PC-3 (cell line): ENCODE data around the gene AGTRAP. TPM values are rescaled to one million over a fixed set of nuclear protein-coding genes. Genes with fewer than 3 reads are reported as not detected.

ENCODE experiments used
- ATAC-seq: fragments of 200-7000 bp; cut with Tn5 transposase; 2 replicates; pipeline ENCODE4 v1.9.1; 2020; ENCODE audit warnings: mild to moderate bottlenecking, moderate library complexity
- BruUV-seq: library from RNA; stranded (reverse); fragments of 400-500 nt; replicated peaks from 2 replicates; lab custom pipeline; 2021; lab: Mats Ljungman, UMichigan
- CTCF ChIA-PET: fragments of 300-600 bp; sonication (Branson Sonifier 250); formaldehyde crosslinking; loops from one replicate; lab custom pipeline; 2022; ENCODE audit warnings: antibody characterized with exemption; lab: Charles Lee
- POLR2A ChIA-PET: fragments of 300-600 bp; sonication (Branson Sonifier 250); formaldehyde crosslinking; loops from one replicate; lab custom pipeline; 2022; ENCODE audit warnings: antibody characterized with exemption; ENCODE audit not compliant: unreplicated experiment; lab: Charles Lee
- DNase-seq: peaks from one replicate; pipeline ENCODE4 v3.0.0-alpha.2; 2015
- H2AFZ ChIP-seq: fragments of 300-600 bp; sonication (generic); 2 replicates; pipeline ENCODE4 v1.6.0; 2016; ENCODE audit warnings: antibody characterized with exemption, low read length
- H3F3A ChIP-seq: fragments of 300-600 bp; sonication (generic); one replicate; pipeline ENCODE4 v1.6.0; 2017; ENCODE audit warnings: antibody characterized with exemption, low read length, control low read depth, mild to moderate bottlenecking; ENCODE audit not compliant: unreplicated experiment
- H3K27ac ChIP-seq: fragments of 300-600 bp; sonication (generic); 2 replicates; pipeline ENCODE4 v1.5.1; 2016; ENCODE audit warnings: mild to moderate bottlenecking, low read length
- H3K27me3 ChIP-seq: fragments of 300-600 bp; sonication (generic); 2 replicates; pipeline ENCODE4 v1.6.1; 2016; ENCODE audit warnings: low read length, mixed read lengths
- H3K36me3 ChIP-seq: fragments of 300-600 bp; sonication (generic); 2 replicates; pipeline ENCODE4 v1.6.1; 2016; ENCODE audit warnings: low read depth, mixed run types, low read length, mixed read lengths
- H3K4me1 ChIP-seq: fragments of 300-600 bp; sonication (generic); 2 replicates; pipeline ENCODE4 v1.5.1; 2016; ENCODE audit warnings: low read length; ENCODE audit not compliant: insufficient read depth
- H3K4me2 ChIP-seq: fragments of 300-600 bp; sonication (generic); 2 replicates; pipeline ENCODE4 v1.6.0; 2016; ENCODE audit warnings: low read length
- H3K4me3 ChIP-seq: fragments of 300-600 bp; sonication (generic); 2 replicates; pipeline ENCODE4 v1.5.1; 2016; ENCODE audit warnings: mild to moderate bottlenecking, low read length, mixed read lengths
- H3K79me2 ChIP-seq: fragments of 300-600 bp; sonication (generic); 2 replicates; pipeline ENCODE4 v1.6.1; 2017; ENCODE audit warnings: low read length, mixed read lengths
- H3K9ac ChIP-seq: fragments of 300-600 bp; sonication (generic); 2 replicates; pipeline ENCODE4 v1.6.0; 2016; ENCODE audit warnings: mild to moderate bottlenecking, low read length
- H3K9me2 ChIP-seq: fragments of 300-600 bp; sonication (generic); replicated peaks from 2 replicates; pipeline ENCODE4 v1.6.1; 2016; ENCODE audit warnings: mixed run types, low read length, mixed read lengths
- H3K9me3 ChIP-seq: fragments of 300-600 bp; sonication (generic); 2 replicates; pipeline ENCODE4 v1.6.1; 2016; ENCODE audit warnings: low read length, mixed read lengths
- H4K20me1 ChIP-seq: fragments of 300-600 bp; sonication (generic); 2 replicates; pipeline ENCODE4 v1.6.1; 2016; ENCODE audit warnings: low read length, mixed read lengths
- EZH2 ChIP-seq: fragments of 300-600 bp; sonication (generic); IDR thresholded peaks from one replicate; pipeline ENCODE4 v1.6.1; 2017; ENCODE audit warnings: antibody characterized with exemption, mild to moderate bottlenecking, low read length; ENCODE audit not compliant: unreplicated experiment
- EZH2phosphoT487 ChIP-seq: fragments of 300-600 bp; sonication (generic); IDR thresholded peaks from 2 replicates; pipeline ENCODE4 v1.6.1; 2018; ENCODE audit warnings: mild to moderate bottlenecking, antibody characterized with exemption, low read length, borderline replicate concordance
- intact Hi-C: fragments of 100-400 bp; cut with micrococcal nuclease; formaldehyde crosslinking; loops from 2 replicates; pipeline ENCODE4 v1.9.0; 2023
- total RNA-seq: library from RNA; depleted of rRNA; stranded (reverse); fragments of >200 nt; gene quantifications from 2 replicates; pipeline ENCODE4 v1.2.3, GENCODE V29; 2014
- TF ChIP-seq, protein P1 (sequence below): fragments of 300-600 bp; sonication (generic); conservative IDR thresholded peaks from 2 replicates; pipeline ENCODE4 v1.5.1; 2017; ENCODE audit warnings: antibody characterized with exemption, low read depth, mild to moderate bottlenecking, low read length

The AGTRAP gene
- total RNA-seq, 1 experiment from 2014 or later = 73.5 TPM

DNA sequence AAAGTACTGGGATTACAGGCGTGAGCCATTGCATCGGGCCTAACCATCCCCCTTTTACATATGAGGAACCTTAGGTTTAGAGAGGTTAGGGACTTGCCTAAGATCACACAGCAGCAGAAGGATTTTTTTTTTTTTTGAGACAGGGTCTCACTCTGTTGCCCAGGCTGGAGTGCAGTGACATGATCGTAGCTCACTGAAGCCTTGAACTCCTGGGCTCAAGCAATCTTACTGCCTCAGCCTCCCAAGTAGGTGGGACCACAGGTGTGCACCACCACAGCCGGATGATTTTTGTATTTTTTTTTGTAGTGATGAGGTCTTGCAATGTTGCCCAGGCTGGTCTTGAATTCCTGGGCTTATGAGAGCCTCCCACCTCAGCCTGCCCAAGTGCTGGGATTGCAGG lies 23.9 kb downstream of the AGTRAP start:
- Histone ChIP-seq H3F3A (no peaks in the 10 kb centered on the region), H2AFZ (no peak overlapping the region), H3K36me3 (no peaks in the 10 kb centered on the region), H3K79me2 (no peaks in the 10 kb centered on the region), H3K9me3 (no peaks in the 10 kb centered on the region), H3K4me1 (no peaks in the 10 kb centered on the region), H3K9me2 (no peaks in the 10 kb centered on the region), H4K20me1 (no peaks in the 10 kb centered on the region), H3K9ac (no peak overlapping the region), H3K27ac (no peak overlapping the region), H3K27me3 (no peaks in the 10 kb centered on the region), H3K4me3 (no peak overlapping the region), H3K4me2 (no peak overlapping the region)
- ATAC-seq (no peak), DNase-seq (no peak)
- ChIA-PET CTCF (no interaction called here), POLR2A (interaction anchor here (0.7 kb wide), 1 partner anchor 17 kb away, joined by 17 read pairs; no protein-coding TSS in a partner anchor)
- intact Hi-C loops = no loop called here
- TF ChIP-seq EZH2 (no peak), EZH2phosphoT487 (no peak)
- TF ChIP-seq, protein P1, sequence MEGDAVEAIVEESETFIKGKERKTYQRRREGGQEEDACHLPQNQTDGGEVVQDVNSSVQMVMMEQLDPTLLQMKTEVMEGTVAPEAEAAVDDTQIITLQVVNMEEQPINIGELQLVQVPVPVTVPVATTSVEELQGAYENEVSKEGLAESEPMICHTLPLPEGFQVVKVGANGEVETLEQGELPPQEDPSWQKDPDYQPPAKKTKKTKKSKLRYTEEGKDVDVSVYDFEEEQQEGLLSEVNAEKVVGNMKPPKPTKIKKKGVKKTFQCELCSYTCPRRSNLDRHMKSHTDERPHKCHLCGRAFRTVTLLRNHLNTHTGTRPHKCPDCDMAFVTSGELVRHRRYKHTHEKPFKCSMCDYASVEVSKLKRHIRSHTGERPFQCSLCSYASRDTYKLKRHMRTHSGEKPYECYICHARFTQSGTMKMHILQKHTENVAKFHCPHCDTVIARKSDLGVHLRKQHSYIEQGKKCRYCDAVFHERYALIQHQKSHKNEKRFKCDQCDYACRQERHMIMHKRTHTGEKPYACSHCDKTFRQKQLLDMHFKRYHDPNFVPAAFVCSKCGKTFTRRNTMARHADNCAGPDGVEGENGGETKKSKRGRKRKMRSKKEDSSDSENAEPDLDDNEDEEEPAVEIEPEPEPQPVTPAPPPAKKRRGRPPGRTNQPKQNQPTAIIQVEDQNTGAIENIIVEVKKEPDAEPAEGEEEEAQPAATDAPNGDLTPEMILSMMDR = no peak
- BruUV-seq = no TSS peak

DNA sequence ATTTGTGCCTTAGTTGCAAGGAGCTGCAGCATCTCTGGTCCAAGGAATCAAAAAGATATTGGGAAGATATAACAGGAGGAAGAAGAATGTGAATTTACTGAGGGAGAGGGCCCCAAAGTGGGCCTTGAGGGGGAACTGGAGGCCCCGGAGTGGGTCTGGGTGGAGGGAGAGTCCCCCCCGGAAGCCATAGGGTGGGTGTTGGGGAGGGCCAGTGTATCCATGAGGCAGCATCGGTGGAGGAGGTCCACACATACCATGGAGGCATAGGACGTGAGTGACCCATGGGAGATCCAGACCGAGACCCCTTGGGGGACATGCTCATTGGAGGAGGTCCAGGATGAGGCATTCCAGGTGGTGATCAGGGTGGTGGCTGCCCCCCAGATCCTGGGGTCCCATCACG lies 25.3 kb downstream of the AGTRAP start:
- H3K79me2 ChIP-seq = no peaks in the 10 kb centered on the region
- POLR2A ChIA-PET = no interaction called here
- no peaks in the 10 kb centered on the region for H3K27me3 ChIP-seq
- H3F3A ChIP-seq = no peaks in the 10 kb centered on the region
- DNase-seq (no peak), ATAC-seq (no peak)
- BruUV-seq = no TSS peak
- no peak overlapping the region for H3K9ac ChIP-seq
- H3K27ac ChIP-seq = no peak overlapping the region
- H3K9me2 ChIP-seq = no peaks in the 10 kb centered on the region
- no peaks in the 10 kb centered on the region for H3K36me3 ChIP-seq
- H3K4me2 ChIP-seq = no peak overlapping the region
- H2AFZ ChIP-seq = no peak overlapping the region
- H3K4me1 ChIP-seq = no peaks in the 10 kb centered on the region
- CTCF ChIA-PET = interaction anchor here (0.5 kb wide), 1 partner anchor 475 kb away, joined by 4 read pairs; no protein-coding TSS in a partner anchor
- no peak for TF ChIP-seq EZH2phosphoT487
- TF ChIP-seq, protein P1 = no peak
- TF ChIP-seq EZH2 = no peak
- no peaks in the 10 kb centered on the region for H3K9me3 ChIP-seq
- H4K20me1 ChIP-seq = no peaks in the 10 kb centered on the region
- H3K4me3 ChIP-seq = no peak overlapping the region
- intact Hi-C loops = no loop called here

DNA sequence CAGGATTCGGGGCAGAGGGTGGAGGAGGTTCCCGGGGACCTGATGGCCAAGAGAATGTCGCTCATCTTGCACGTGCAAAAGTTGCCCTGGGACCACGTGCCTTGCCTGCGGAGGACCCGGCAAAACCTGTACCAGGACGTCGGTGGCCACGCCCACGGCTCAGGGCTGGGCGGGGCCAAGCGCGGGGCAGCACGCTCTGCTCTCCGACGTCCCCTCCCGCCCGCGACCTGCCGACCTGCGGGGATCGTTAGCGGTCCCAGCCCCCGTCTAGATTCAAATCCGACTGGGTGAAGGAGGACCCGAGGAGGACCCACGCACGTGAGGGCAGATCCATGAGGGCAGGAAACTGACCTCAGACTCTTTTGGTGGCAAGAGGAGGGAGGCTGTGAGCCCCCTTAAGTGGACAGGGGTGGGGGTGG lies 26.1 kb downstream of the AGTRAP start, which contains the start of gene C1orf167:
Gene C1orf167 (plus strand): TSS at position 206 of the 419 bp plus-strand sequence. CDS start 2,208 bp downstream, outside the sequence.
- Histone ChIP-seq H3K9me3 (no peaks in the 10 kb centered on the region), H3K9ac (no peak within 1 kb of the TSS), H3K27ac (no peak within 1 kb of the TSS), H3K4me1 (no peaks in the 10 kb centered on the region), H3K4me3 (no peak within 1 kb of the TSS), H3K4me2 (no peak within 1 kb of the TSS), H2AFZ (no peak within 1 kb of the TSS), H3K27me3 (no peaks in the 10 kb centered on the region), H4K20me1 (no peaks in the 10 kb centered on the region), H3K9me2 (no peaks in the 10 kb centered on the region), H3K36me3 (no peaks in the 10 kb centered on the region), H3F3A (no peaks in the 10 kb centered on the region), H3K79me2 (no peaks in the 10 kb centered on the region)
- BruUV-seq = no TSS peak
- no peak for ATAC-seq
- TF ChIP-seq, protein P1 = no peak
- TF ChIP-seq EZH2phosphoT487 = no peak
- TF ChIP-seq EZH2 = no peak
- POLR2A ChIA-PET = no interaction called here
- intact Hi-C loops = no loop called here
- no peak for DNase-seq
- CTCF ChIA-PET = no interaction called here
